GM12892 (cell line): ENCODE measurements around the gene SHISA7.
A peak's percentile ranks its signal among the peaks of the same experiment; 100 is the strongest.

ENCODE experiments used
- DNase-seq: peaks from one replicate; pipeline ENCODE4 v3.0.0; 2011; ENCODE audit not compliant: insufficient read length
- FAIRE-seq: peaks from 2 replicates; lab custom pipeline; 2011; peaks lifted over from hg19 to GRCh38; lab: Jason Lieb, UNC
- POLR2A ChIP-seq: IDR thresholded peaks from 2 replicates; pipeline ENCODE4 v1.6.1; 2011; ENCODE audit warnings: low read depth, low read length, control low read depth
- POLR2AphosphoS5 ChIP-seq: IDR thresholded peaks from 2 replicates; pipeline ENCODE4 v1.6.1; 2011; ENCODE audit warnings: low read depth, low read length, control low read depth
- TAF1 ChIP-seq: IDR thresholded peaks from 2 replicates; pipeline ENCODE4 v1.6.1; 2011; ENCODE audit warnings: low read depth, mild to moderate bottlenecking, control low read depth, low read length, borderline replicate concordance

Gene SHISA7

DNA sequence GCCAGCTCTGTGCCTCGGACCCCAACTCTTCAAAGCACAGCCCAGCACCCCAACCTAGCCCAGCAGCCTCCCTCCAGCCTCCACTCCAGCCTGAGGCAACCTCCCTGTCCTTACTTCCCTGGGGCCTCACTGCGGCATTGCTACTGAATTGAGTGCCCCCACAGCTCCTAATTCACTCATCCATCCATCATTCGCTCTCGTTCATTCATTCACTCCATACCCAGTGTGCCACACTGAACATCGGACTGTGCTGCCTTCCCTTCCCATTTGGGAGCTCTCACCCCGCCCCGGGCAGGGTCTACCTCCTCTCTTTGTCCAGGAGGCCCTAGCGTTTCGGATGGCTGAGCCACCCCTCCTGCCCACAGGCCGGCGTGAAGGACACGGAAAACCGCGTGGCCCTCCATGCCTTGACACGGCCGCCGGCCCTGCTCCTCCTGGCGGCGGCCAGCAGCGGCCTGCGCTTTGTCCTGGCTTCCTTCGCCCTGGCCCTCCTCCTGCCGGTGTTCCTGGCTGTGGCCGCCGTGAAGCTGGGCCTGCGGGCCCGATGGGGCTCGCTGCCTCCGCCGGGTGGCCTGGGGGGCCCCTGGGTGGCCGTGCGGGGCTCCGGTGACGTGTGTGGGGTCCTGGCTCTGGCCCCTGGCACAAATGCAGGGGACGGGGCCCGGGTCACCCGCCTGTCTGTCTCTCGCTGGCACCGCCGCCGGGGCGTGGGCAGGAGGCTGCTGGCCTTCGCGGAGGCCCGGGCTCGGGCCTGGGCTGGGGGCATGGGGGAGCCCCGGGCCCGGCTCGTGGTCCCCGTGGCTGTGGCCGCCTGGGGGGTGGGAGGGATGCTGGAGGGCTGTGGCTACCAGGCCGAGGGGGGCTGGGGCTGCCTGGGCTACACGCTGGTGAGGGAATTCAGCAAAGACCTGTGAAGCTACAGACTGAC is 43.2 kb upstream of the SHISA7 start:
- DNase-seq, result no peak
- TF ChIP-seq POLR2AphosphoS5 (no peak), TAF1 (no peak), POLR2A (no peak)
- FAIRE-seq, result no peak

DNA sequence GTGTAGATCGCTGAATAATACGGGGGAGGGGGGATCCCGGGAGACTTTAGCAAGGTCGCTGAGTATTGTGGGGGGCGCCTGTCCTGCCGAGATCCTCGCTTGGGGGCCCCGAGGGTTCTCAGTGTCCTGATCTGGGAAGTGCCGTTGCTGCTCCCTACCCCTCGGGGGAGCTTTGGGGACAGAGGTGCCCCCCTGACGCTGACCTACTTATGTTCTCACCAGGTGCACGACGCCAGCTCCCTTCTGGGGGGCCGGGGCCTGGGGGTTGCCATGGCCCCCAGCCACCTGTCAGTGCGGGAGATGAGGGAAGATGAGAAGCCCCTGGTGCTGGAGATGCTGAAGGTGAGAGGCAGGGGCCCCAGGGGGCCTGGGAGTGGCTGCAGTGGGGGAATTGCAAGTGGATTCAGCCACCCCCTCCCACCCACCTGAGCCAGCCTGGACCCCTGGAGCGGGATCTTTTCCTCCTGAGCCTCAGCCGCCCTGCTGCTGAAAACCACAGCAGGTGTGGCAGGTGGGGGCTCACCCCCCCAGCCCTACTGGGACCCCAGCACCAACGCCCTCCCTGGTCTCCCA is 42.4 kb upstream of the SHISA7 start:
- DNase-seq (no peak), FAIRE-seq (no peak)
- no peak for TF ChIP-seq TAF1
- TF ChIP-seq POLR2AphosphoS5, result no peak
- no peak for TF ChIP-seq POLR2A

DNA sequence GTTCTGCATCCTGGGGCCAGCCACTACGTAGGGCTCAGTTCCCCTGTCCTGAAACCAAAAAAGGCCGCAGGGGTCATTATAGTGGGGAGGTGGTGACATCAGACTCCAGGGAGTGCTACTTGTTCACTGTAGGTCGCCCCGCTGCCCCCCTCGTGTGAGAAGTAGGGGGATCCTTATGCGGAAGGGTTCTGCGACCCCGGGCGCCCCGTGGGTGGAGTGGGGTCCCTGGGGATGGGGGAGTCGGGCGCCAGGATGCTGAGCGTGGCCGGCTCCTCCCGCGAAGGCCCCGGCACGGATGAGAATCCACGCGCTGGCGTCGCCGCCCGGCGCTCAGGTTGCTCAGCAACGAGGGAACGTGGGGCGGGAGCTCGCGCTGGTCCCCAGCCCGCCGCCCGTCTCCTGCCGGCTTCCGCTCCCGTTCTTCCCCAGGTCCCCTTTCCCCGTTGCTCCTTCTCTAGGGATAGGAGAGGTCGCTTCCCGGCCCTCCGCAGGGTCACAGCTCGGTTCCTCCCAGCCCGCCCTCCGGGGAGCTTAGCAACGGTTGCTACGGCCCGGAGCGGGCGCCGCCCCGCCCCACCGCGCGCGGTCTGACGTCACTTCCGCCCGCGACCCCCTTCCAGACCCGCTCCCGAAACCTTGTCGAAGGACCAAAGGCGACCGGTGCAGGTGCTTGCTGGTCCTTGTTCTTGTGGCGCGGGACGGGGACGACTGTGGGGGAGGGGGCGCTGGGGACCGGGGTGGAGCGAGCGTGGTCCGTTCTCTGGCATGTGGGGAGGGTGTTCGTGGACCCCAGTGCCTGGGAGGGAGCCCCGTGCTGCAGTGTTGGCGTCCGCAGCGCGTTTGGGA is 41.7 kb upstream of the SHISA7 start, which contains the start of gene NAT14:
Gene NAT14, plus strand, starts transcription at position 596 of the 846 bp plus-strand sequence. CDS start 521 bp downstream, outside the sequence.
- DNase-seq (peak; percentile 96), FAIRE-seq (peak; percentile 86)
- TF ChIP-seq POLR2AphosphoS5, result peak; percentile 54; the same call in 1 of the 2 replicates
- TF ChIP-seq TAF1, result no peak
- TF ChIP-seq POLR2A, result peak; percentile 52; the same call in 1 of the 2 replicates

DNA sequence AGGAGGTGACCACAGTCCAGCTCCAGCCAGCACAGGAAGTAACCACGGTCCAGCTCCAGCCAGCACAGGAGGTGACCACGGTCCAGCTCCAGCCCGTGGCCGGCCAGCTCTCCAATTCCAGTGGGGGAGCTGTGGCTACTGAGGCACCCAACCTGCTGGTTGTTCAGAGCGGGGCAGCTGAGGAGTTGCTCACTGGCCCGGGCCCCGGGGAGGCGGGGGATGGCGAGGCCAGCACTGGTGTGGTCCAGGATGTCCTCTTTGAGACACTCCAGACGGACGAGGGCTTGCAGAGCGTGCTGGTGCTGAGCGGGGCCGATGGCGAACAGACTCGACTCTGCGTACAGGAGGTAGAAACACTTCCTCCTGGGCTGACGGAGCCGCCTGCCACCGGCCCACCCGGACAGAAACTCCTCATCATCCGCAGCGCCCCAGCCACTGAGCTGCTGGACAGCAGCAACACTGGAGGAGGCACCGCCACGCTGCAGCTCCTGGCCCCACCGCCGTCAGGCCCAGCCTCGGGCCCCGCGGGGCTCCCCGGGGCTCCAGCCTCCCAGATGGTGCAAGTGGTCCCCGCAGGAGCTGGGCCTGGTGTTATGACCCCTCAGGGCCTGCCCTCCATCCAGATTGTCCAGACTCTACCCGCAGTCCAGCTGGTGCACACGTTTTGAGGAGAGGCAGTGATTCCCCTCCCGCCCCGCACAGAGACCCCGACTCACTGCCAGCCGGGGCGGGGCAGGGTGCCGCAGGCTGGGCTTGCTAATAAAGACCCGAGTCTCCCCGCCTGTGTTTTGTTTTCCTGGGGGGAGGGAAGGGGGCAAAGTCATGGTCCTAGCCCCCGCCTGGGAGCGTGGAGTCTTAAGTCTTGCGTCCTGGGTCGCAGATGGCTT is 40.8 kb upstream of the SHISA7 start:
- TF ChIP-seq TAF1 (no peak), POLR2AphosphoS5 (no peak), POLR2A (0 out of 2 replicates have a peak, but pooled peaks have one; percentile 18)
- FAIRE-seq (no peak), DNase-seq (no peak)

DNA sequence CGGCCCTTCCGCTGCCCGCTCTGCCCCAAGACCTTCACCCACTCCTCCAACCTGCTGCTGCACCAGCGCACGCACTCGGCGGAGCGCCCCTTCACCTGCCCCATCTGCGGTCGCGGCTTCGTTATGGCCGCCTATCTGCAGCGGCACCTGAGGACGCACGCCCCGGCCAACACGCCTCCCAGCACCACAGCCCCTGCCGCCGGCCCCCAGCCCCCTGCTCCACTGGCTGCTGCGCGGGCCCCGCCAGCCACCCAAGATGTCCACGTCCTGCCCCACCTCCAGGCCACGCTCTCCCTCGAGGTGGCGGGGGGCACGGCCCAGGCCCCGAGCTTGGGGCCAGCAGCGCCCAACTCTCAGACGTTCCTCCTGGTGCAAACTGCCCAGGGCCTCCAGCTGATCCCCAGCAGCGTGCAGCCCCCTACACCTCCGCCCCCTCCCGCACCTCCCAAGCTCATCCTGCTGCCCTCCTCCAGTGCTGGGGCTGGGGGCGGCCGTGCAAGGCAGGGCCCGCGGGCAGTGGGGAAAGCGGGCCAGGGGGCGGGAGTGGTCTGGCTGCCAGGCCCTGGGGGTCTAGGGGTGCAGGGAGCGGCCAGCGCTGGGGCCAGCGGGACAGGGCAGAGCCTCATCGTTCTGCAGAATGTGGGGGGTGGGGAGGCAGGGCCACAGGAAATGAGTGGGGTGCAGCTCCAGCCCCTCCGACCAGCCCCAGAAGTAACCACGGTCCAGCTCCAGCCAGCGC is 40.0 kb upstream of the SHISA7 start:
- TF ChIP-seq TAF1 (no peak), POLR2A (no peak), POLR2AphosphoS5 (no peak)
- FAIRE-seq (no peak), DNase-seq (no peak)

DNA sequence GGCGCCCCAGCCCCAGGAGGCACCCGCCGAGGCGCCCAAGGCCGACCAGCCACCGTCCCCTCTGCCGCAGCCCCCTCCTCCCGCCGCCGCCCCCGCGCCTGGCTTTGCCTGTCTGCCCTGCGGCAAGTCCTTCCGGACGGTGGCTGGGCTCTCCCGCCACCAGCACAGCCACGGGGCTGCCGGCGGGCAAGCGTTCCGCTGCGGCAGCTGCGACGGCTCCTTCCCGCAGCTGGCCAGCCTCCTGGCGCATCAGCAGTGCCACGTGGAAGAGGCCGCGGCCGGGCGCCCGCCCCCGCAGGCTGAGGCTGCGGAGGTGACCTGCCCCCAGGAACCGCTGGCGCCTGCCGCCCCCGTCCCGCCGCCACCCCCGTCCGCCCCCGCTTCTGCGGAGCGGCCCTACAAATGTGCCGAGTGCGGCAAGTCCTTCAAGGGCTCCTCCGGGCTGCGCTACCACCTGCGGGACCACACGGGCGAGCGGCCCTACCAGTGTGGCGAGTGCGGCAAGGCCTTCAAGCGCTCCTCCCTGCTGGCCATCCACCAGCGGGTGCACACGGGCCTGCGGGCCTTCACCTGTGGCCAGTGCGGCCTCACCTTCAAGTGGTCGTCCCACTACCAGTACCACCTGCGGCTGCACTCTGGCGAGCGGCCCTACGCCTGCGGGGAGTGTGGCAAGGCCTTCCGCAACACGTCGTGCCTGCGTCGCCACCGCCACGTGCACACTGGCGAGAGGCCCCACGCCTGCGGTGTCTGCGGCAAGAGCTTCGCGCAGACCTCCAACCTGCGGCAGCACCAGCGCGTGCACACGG is 39.3 kb upstream of the SHISA7 start:
- DNase-seq (no peak), FAIRE-seq (no peak)
- TF ChIP-seq POLR2AphosphoS5 (no peak), TAF1 (no peak), POLR2A (no peak)

DNA sequence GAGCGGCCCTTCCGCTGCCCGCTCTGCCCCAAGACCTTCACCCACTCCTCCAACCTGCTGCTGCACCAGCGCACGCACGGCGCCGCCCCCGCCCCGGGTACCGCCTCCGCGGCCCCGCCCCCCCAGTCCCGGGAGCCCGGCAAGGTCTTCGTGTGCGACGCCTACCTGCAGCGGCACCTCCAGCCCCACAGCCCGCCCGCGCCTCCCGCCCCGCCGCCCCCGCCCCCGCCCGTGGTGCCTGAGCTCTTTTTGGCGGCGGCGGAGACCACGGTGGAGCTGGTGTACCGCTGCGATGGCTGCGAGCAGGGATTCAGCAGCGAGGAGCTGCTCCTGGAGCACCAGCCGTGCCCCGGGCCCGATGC is 38.7 kb upstream of the SHISA7 start:
- FAIRE-seq (no peak), DNase-seq (no peak)
- TF ChIP-seq POLR2AphosphoS5 (no peak), TAF1 (no peak), POLR2A (no peak)

DNA sequence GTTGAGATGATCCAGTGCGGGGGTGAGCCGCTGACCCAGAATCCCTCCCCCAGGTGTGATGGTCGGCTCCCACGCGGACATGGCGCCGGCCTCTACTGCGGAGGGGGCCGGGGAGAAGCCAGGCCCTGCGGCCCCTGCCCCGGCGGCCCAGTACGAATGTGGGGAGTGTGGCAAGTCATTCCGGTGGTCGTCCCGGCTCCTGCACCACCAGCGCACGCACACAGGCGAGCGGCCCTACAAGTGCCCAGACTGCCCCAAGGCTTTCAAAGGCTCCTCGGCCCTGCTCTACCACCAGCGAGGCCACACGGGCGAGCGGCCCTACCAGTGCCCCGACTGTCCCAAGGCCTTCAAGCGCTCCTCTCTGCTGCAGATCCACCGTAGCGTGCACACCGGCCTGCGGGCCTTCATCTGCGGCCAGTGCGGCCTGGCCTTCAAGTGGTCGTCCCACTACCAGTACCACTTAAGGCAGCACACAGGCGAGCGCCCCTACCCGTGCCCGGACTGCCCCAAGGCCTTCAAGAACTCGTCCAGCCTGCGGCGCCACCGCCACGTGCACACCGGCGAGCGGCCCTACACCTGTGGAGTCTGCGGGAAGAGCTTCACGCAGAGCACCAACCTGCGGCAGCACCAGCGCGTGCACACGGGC is 38.2 kb upstream of the SHISA7 start:
- TF ChIP-seq POLR2A (no peak), TAF1 (no peak), POLR2AphosphoS5 (no peak)
- no peak for FAIRE-seq
- DNase-seq, result no peak

DNA sequence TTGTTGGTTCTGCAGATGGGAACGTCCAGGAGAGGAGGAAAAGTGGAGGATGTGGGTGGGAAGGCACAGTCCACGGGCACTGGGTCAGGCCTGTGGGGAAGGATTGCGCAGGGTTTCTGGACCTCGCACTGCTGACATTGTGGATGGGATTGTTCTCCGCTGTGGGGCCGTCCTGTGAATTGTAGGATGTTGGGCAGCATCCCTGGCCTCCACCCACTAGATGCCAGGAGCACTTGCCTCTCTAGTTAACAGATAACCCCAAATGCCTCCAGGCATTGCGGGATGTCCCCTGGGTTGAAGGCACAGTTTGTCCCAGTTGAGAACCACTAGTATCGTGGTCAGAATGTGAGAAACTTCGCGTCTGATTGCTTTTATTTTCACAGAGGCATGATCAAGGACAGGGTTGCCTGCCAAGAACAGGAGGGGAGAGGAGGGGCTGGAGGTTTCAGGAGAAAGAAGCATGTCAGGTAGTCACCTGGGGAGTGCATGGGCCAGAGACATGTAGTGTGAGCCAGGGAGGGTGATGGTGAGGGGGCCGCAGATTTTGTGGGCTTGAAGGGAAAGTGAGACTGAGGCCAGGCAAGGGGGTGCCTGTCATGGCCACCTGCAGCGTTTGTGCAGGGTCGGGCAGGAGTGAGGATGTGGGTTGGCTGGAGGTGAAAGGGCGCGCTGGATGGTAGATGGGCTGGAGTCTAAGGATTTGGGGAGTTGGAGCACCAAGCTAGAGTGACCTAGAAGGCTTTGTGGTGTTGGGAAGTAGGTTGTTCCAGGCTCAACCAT is 36.5 kb upstream of the SHISA7 start:
- no peak for FAIRE-seq
- DNase-seq, result no peak
- no peak for TF ChIP-seq POLR2AphosphoS5
- TF ChIP-seq POLR2A, result no peak
- no peak for TF ChIP-seq TAF1
